GM19372 (cell line): ENCODE results near the gene CYB5R3.
"Not testable (repeated sequence)": the region's sequence is repeated elsewhere in the genome, so short reads cannot be mapped to it uniquely, and the experiment has no call there.

Experiments
- ATAC-seq: cut with Tn5 transposase; IDR thresholded peaks from one replicate; pipeline ENCODE4 v1.9.1; 2021; ENCODE audit warnings: mild to moderate bottlenecking, low read depth, moderate library complexity; ENCODE audit not compliant: unreplicated experiment

CYB5R3 gene

GRCh38 chr22:42626431-42626830 lies 22.8 kb downstream of the CYB5R3 start:
- no peak for ATAC-seq

GRCh38 chr22:42625416-42625815 lies 23.8 kb downstream of the CYB5R3 start:
- no peak for ATAC-seq

GRCh38 chr22:42624551-42625106 lies 24.6 kb downstream of the CYB5R3 start:
- no peak for ATAC-seq

- no peak for ATAC-seq
Observed at GRCh38 chr22:42623756-42624441, 25.3 kb downstream of the CYB5R3 start.

GRCh38 chr22:42623301-42623751 lies 25.9 kb downstream of the CYB5R3 start:
- ATAC-seq = no peak

- no peak for ATAC-seq
Observed at GRCh38 chr22:42622061-42622710, 27.0 kb downstream of the CYB5R3 start.

- ATAC-seq = no peak
Observed at GRCh38 chr22:42621505-42622002, 27.6 kb downstream of the CYB5R3 start.

GRCh38 chr22:42620084-42620483 lies 29.1 kb downstream of the CYB5R3 start:
- no peak for ATAC-seq

- ATAC-seq = no peak
Observed at GRCh38 chr22:42619261-42620063, 29.7 kb downstream of the CYB5R3 start.

- ATAC-seq = no peak
Observed at GRCh38 chr22:42617155-42617983, 31.8 kb downstream of the CYB5R3 start.

GRCh38 chr22:42615860-42616175 lies 33.4 kb downstream of the CYB5R3 start:
- ATAC-seq = not testable (repeated sequence)

GRCh38 chr22:42615092-42615859 lies 33.9 kb downstream of the CYB5R3 start:
- peak; percentile 51 for ATAC-seq

- ATAC-seq = peak; percentile 66
Observed at GRCh38 chr22:42614312-42615091, 34.7 kb downstream of the CYB5R3 start, which contains the start of gene POLDIP3. TSS of gene POLDIP3 (minus strand) at chr22:42614883. CDS start at chr22:42614857, 26 bp downstream.

- ATAC-seq = no peak
Observed at GRCh38 chr22:42613872-42614301, 35.3 kb downstream of the CYB5R3 start.

GRCh38 chr22:42612336-42612735 lies 36.9 kb downstream of the CYB5R3 start:
- ATAC-seq = no peak

- no peak for ATAC-seq
Observed at GRCh38 chr22:42611051-42611450, 38.1 kb downstream of the CYB5R3 start.

- ATAC-seq = no peak
Observed at GRCh38 chr22:42610186-42610585, 39.0 kb downstream of the CYB5R3 start.

GRCh38 chr22:42608823-42609361 lies 40.3 kb downstream of the CYB5R3 start:
- no peak for ATAC-seq
